ENCODE results near the gene CDS2. TPM values are rescaled to one million over a fixed set of nuclear protein-coding genes. Genes with fewer than 3 reads are reported as not detected.

CDS2 gene
- total RNA-seq, 1 experiment from 2014 or later, result 49.1 TPM

DNA sequence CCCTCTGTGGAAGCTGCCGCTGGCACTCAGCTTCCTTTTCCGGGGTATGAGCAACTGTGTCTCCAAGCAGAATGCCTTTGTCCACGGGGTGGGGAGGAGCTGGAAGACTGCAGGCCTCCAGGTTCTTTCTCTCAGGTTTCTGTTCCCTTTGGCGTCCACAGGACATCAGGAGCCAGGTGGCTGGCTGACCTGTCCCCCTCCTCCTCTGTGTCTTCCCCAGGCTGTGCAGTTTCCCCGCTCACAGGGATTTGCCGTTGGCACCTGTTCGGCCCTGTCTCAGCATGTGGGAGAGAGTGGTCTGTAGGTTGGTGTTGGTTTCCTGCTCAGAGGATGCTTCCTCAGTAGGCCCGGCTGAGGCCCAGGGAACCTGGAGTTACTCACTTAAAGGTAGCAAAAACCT is 43.5 kb downstream of the CDS2 start (continued):
- TF ChIP-seq, protein P1, sequence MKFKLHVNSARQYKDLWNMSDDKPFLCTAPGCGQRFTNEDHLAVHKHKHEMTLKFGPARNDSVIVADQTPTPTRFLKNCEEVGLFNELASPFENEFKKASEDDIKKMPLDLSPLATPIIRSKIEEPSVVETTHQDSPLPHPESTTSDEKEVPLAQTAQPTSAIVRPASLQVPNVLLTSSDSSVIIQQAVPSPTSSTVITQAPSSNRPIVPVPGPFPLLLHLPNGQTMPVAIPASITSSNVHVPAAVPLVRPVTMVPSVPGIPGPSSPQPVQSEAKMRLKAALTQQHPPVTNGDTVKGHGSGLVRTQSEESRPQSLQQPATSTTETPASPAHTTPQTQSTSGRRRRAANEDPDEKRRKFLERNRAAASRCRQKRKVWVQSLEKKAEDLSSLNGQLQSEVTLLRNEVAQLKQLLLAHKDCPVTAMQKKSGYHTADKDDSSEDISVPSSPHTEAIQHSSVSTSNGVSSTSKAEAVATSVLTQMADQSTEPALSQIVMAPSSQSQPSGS (CRISPR knock-in tag; IDR thresholded peaks at IDR 0.05; ENCODE audit: borderline replicate concordance, low read depth), result no peak

DNA sequence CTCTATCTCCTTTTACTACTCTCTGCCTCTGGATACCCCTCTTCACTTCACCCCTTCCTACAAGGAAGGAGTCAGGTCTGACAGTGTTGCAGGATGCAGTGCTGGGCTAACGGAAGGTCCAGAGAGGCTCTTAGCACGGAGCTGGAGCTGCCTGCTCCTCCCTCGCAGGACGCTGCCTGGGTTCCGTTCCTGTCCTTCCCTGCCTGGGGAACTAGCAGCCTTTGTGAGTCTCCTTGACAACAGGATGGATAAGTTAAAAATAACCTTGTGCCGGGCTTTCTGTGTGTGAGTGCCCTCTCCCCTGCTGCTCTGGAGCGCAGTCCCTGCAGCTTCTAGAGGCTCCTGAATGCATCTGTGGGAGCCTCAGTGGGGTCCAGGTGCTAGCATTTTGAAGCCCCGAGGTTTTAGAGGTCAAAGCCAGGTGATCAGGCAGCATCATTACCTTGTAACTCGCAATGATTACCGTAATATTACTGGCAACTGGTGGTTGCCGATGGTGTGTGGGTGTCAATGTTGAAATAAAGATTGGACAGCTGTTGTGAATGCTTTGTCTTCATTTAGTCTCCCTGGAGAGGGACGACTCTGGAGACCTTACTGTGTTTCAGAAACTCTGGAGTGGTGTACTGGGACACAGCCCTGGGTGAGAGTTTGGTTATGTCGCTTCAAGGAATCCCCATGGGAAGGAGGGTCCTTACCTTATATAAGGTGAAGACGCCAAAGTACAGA is 44.4 kb downstream of the CDS2 start:
- CTCF ChIA-PET, result interaction anchor here (0.6 to 4.9 kb wide), 4 partner anchors 21 to 202 kb away, joined by 3 to 48 read pairs (median 6); partner anchors contain the start of gene CDS2
- peak; percentile 14 for DNase-seq (ENCODE audit: low spot score)
- POLR2A ChIA-PET, result interaction anchor here (1.7 kb wide), 1 partner anchor 45 kb away, joined by 7 read pairs; the partner anchor contains the start of gene CDS2
- no peaks in the 10 kb centered on the region for H3K27me3 Mint-ChIP-seq (ENCODE audit: low read depth)
- H3K4me3 Mint-ChIP-seq, result no peak overlapping the region; the same call in 1 of the 2 replicates
- H3K9me3 Mint-ChIP-seq, result no peaks in the 10 kb centered on the region
- peaks cover 65% of the 10 kb centered on the region for H3K4me1 Mint-ChIP-seq
- peak; percentile 20 for ATAC-seq
- TF ChIP-seq STAT6 (CRISPR knock-in tag; conservative IDR thresholded peaks at IDR 0.05; ENCODE audit: low read depth) (no peak), ZNF232 (CRISPR knock-in tag; IDR thresholded peaks at IDR 0.05) (no peak), ZMAT4 (CRISPR knock-in tag; IDR thresholded peaks at IDR 0.05) (no peak), ATF1 (CRISPR knock-in tag; IDR thresholded peaks at IDR 0.05) (no peak), FOXP1 (CRISPR knock-in tag; IDR thresholded peaks at IDR 0.05; ENCODE audit: borderline replicate concordance) (no peak), CBFB (CRISPR knock-in tag; IDR thresholded peaks at IDR 0.05; ENCODE audit: low read depth) (no peak), NR2C2 (CRISPR knock-in tag; IDR thresholded peaks at IDR 0.05) (no peak), ZNF416 (CRISPR knock-in tag; IDR thresholded peaks at IDR 0.05) (no peak), FOXJ3 (CRISPR knock-in tag; IDR thresholded peaks at IDR 0.05; ENCODE audit: borderline replicate concordance) (no peak), ZNF396 (CRISPR knock-in tag; IDR thresholded peaks at IDR 0.05; ENCODE audit: borderline replicate concordance) (no peak), MYBL2 (CRISPR knock-in tag; IDR thresholded peaks at IDR 0.05) (no peak), RELA (CRISPR knock-in tag; IDR thresholded peaks at IDR 0.05; ENCODE audit: borderline replicate concordance) (no peak), NFYB (CRISPR knock-in tag; conservative IDR thresholded peaks at IDR 0.05; ENCODE audit: low read depth) (no peak)
- TF ChIP-seq, protein P2, sequence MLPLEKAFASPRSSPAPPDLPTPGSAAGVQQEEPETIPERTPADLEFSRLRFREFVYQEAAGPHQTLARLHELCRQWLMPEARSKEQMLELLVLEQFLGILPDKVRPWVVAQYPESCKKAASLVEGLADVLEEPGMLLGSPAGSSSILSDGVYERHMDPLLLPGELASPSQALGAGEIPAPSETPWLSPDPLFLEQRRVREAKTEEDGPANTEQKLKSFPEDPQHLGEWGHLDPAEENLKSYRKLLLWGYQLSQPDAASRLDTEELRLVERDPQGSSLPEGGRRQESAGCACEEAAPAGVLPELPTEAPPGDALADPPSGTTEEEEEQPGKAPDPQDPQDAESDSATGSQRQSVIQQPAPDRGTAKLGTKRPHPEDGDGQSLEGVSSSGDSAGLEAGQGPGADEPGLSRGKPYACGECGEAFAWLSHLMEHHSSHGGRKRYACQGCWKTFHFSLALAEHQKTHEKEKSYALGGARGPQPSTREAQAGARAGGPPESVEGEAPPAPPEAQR (CRISPR knock-in tag; IDR thresholded peaks at IDR 0.05), result no peak
- TF ChIP-seq, protein P3, sequence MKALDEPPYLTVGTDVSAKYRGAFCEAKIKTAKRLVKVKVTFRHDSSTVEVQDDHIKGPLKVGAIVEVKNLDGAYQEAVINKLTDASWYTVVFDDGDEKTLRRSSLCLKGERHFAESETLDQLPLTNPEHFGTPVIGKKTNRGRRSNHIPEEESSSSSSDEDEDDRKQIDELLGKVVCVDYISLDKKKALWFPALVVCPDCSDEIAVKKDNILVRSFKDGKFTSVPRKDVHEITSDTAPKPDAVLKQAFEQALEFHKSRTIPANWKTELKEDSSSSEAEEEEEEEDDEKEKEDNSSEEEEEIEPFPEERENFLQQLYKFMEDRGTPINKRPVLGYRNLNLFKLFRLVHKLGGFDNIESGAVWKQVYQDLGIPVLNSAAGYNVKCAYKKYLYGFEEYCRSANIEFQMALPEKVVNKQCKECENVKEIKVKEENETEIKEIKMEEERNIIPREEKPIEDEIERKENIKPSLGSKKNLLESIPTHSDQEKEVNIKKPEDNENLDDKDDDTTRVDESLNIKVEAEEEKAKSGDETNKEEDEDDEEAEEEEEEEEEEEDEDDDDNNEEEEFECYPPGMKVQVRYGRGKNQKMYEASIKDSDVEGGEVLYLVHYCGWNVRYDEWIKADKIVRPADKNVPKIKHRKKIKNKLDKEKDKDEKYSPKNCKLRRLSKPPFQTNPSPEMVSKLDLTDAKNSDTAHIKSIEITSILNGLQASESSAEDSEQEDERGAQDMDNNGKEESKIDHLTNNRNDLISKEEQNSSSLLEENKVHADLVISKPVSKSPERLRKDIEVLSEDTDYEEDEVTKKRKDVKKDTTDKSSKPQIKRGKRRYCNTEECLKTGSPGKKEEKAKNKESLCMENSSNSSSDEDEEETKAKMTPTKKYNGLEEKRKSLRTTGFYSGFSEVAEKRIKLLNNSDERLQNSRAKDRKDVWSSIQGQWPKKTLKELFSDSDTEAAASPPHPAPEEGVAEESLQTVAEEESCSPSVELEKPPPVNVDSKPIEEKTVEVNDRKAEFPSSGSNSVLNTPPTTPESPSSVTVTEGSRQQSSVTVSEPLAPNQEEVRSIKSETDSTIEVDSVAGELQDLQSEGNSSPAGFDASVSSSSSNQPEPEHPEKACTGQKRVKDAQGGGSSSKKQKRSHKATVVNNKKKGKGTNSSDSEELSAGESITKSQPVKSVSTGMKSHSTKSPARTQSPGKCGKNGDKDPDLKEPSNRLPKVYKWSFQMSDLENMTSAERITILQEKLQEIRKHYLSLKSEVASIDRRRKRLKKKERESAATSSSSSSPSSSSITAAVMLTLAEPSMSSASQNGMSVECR (CRISPR knock-in tag; IDR thresholded peaks at IDR 0.05; ENCODE audit: borderline replicate concordance), result no peak
- TF ChIP-seq, protein P4, sequence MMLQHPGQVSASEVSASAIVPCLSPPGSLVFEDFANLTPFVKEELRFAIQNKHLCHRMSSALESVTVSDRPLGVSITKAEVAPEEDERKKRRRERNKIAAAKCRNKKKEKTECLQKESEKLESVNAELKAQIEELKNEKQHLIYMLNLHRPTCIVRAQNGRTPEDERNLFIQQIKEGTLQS (CRISPR knock-in tag; conservative IDR thresholded peaks at IDR 0.05), result no peak
- H3K36me3 Mint-ChIP-seq, result no peaks in the 10 kb centered on the region
- peak overlapping the region; percentile 66 for H3K27ac Mint-ChIP-seq
